GM12878 (cell line): ENCODE measurements around the gene MCAT. TPM values are rescaled to one million over a fixed set of nuclear protein-coding genes. Genes with fewer than 3 reads are reported as not detected.

Experiments
- ATAC-seq: fragments of 200-7000 bp; cut with Tn5 transposase; 3 replicates; pipeline ENCODE4 v1.9.1; 2020; ENCODE audit warnings: mild to moderate bottlenecking, moderate library complexity
- BruUV-seq: library from RNA; stranded (reverse); fragments of 400-500 nt; replicated peaks from 2 replicates; lab custom pipeline; 2021; lab: Mats Ljungman, UMichigan
- CTCF ChIA-PET: fragments of 300-600 bp; sonication (Branson Sonifier 250); formaldehyde crosslinking; extraction: SDS; loops from one replicate; lab custom pipeline; 2021; ENCODE audit warnings: inconsistent platforms; lab: Yijun Ruan, JAX
- POLR2A ChIA-PET: fragments of 350-600 bp; formaldehyde crosslinking; extraction: SDS; loops from one replicate; lab custom pipeline; 2021; ENCODE audit warnings: inconsistent platforms; lab: Charles Lee
- RAD21 ChIA-PET: fragments of 300-600 bp; sonication (Branson Sonifier 250); formaldehyde crosslinking; loops from one replicate; lab custom pipeline; 2023; ENCODE audit warnings: antibody characterized with exemption; ENCODE audit not compliant: unreplicated experiment; lab: Charles Lee
- SMC1A ChIA-PET: fragments of 300-600 bp; sonication (Branson Sonifier 250); formaldehyde crosslinking; loops from one replicate; lab custom pipeline; 2023; ENCODE audit not compliant: unreplicated experiment, uncharacterized antibody; lab: Charles Lee
- DNase-seq: peaks from one replicate; pipeline ENCODE4 v3.0.0-alpha.2; 2011; ENCODE audit warnings: low read depth, low spot score
- FAIRE-seq: peaks from 3 replicates; lab custom pipeline; 2011; peaks lifted over from hg19 to GRCh38; lab: Jason Lieb, UNC
- H2AFZ ChIP-seq: 2 replicates; pipeline ENCODE4 v1.6.0; 2011; ENCODE audit warnings: low read depth, low read length, control low read depth; ENCODE audit not compliant: control insufficient read depth
- H3K27ac ChIP-seq: 2 replicates; pipeline ENCODE4 v1.5.1; 2011; ENCODE audit warnings: control low read depth; ENCODE audit not compliant: control insufficient read depth, insufficient read depth
- H3K27me3 ChIP-seq, 2 experiments: replicated peaks in 1 of 2; 2 replicates each; pipeline versions ENCODE4 v1.6.0 to v1.6.1; 2011; ENCODE audit warnings: low read length in 1 of 2; ENCODE audit not compliant: control insufficient read depth in 2 of 2, insufficient read depth in 2 of 2
- H3K36me3 ChIP-seq, 2 experiments: 2 replicates each; pipeline ENCODE4 v1.5.1; 2011; ENCODE audit warnings: low read length in 1 of 2; ENCODE audit not compliant: control insufficient read depth in 2 of 2, insufficient read depth in 2 of 2
- H3K4me1 ChIP-seq: 2 replicates; pipeline ENCODE4 v1.6.1; 2011; ENCODE audit warnings: mild to moderate bottlenecking, low read length, moderate library complexity, mixed read lengths; ENCODE audit not compliant: control insufficient read depth, insufficient read depth
- H3K4me2 ChIP-seq: 2 replicates; pipeline ENCODE4 v1.6.0; 2011; ENCODE audit warnings: control low read depth; ENCODE audit not compliant: control insufficient read depth, insufficient read depth
- H3K4me3 ChIP-seq: fragments of 200-600 bp; sonication (generic); 2 replicates; pipeline ENCODE4 v1.5.1; 2016
- H3K79me2 ChIP-seq: 2 replicates; pipeline ENCODE4 v1.6.0; 2011; ENCODE audit warnings: low read length; ENCODE audit not compliant: control insufficient read depth, insufficient read depth
- H3K9ac ChIP-seq: 2 replicates; pipeline ENCODE4 v1.8.0; 2011; ENCODE audit warnings: low read length, control low read depth, mixed read lengths; ENCODE audit not compliant: control insufficient read depth, insufficient read depth
- H3K9me3 ChIP-seq: replicated peaks from 3 replicates; pipeline ENCODE4 v1.5.1; 2011; ENCODE audit warnings: mild to moderate bottlenecking, low read length; ENCODE audit not compliant: control insufficient read depth, insufficient read depth
- H4K20me1 ChIP-seq: 2 replicates; pipeline ENCODE4 v1.6.0; 2011; ENCODE audit not compliant: control insufficient read depth, insufficient read depth
- DPF2 ChIP-seq: fragments of 450-650 bp; IDR thresholded peaks from 2 replicates; pipeline ENCODE4 v1.6.1; 2017; ENCODE audit warnings: mild to moderate bottlenecking
- SPI1 ChIP-seq: IDR thresholded peaks from 2 replicates; pipeline ENCODE4 v1.6.1; 2011; ENCODE audit warnings: low read depth, mild to moderate bottlenecking, low read length, moderate library complexity, borderline replicate concordance; ENCODE audit not compliant: insufficient read depth
- SREBF1 ChIP-seq: IDR thresholded peaks from 2 replicates; pipeline ENCODE4 v1.6.1; 2012; ENCODE audit warnings: mild to moderate bottlenecking, low read length
- ZSCAN29 ChIP-seq: fragments of 450-650 bp; IDR thresholded peaks from 2 replicates; pipeline ENCODE4 v1.6.1; 2017; ENCODE audit warnings: mild to moderate bottlenecking, moderate library complexity
- WGBS: methylation state at CpG from one replicate; pipeline ENCODE4 v1.1.6; 2016; ENCODE audit warnings: low lambda C conversion rate; ENCODE audit not compliant: insufficient replicate concordance, insufficient coverage; ENCODE audit errors: missing lambda C conversion rate; 5-methylcytosine and 5-hydroxymethylcytosine counted together
- in situ Hi-C: fragments of 300-500 bp; cut with MboI; formaldehyde crosslinking; loops from 9 replicates; pipeline ENCODE4 v1.14.3; 2018; ENCODE audit warnings: mixed read lengths
- intact Hi-C: fragments of 100-400 bp; cut with micrococcal nuclease; formaldehyde crosslinking; loops from one replicate; pipeline ENCODE4 v1.14.2; 2022; ENCODE audit not compliant: unreplicated experiment
- polyA plus RNA-seq, 11 experiments: library from polyadenylated mRNA; depleted of rRNA in 4 of 11; unstranded in 6 of 11; stranded (reverse) in 5 of 11; fragments of >200 nt; fragmentation: Nextera tagmentation in 4 of 11; fragmentation: Illumina TruSeq in 1 of 11; extraction: Ambion mirVana in 4 of 11; extraction: Trizol in 1 of 11; gene quantifications; 1 replicate in 1 of 11; 2 replicates in 10 of 11; pipeline versions ENCODE4 v1.2.1 to v1.2.3, GENCODE V29; 2011 to 2016; ENCODE audit warnings: inconsistent platforms in 2 of 11, missing spikeins in 2 of 11, low read depth in 1 of 11
- total RNA-seq, 4 experiments: library from RNA; depleted of rRNA in 3 of 4; stranded (reverse); fragments of >200 nt in 3 of 4; fragmentation: Illumina TruSeq in 1 of 4; extraction: Trizol in 1 of 4; gene quantifications; 2 replicates each; pipeline versions ENCODE4 v1.2.1 to v1.2.3, GENCODE V29; 2013 to 2021
- TF ChIP-seq, protein P1 (sequence below): fragments of 450-650 bp; formaldehyde crosslinking; IDR thresholded peaks from 2 replicates; pipeline ENCODE4 v1.4.0; 2020; ENCODE audit warnings: mild to moderate bottlenecking, moderate library complexity

The MCAT gene
- total and polyA plus RNA-seq, 10 of the 15 experiments (the other 5 are each of a cell fraction or from before 2014, with no cell fraction given): 3.6 to 29.1 (median 19.3) TPM

DNA sequence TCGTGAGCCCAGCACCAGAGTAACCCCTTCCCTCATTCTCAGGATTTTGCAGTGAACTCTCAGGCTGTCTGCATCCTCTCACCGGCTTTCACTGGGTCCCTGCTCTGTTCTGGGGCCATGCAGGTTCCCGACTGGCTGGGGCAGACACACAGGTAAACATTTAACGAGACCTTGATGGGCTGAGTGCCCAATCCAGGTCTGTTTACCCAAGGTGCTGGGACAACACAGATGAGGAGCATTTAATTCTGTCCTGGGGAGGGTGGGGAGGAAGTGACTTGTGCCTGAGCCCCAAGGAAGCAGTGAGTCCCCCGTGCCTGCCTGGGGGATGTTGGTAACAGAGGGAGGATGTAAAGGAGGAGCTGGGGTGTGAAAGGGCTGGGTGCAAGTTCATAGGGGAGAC, 28.2 kb downstream of the MCAT start:
- no peak overlapping the region for H3K27ac ChIP-seq
- no peaks in the 10 kb centered on the region for H3K36me3 ChIP-seq
- CTCF ChIA-PET: interaction anchor here (1.2 kb wide), 1 partner anchor 21 kb away, joined by 3 read pairs; no protein-coding TSS in a partner anchor
- RAD21 ChIA-PET: no interaction called here
- POLR2A ChIA-PET: no interaction called here
- DNase-seq (no peak), ATAC-seq (no peak), FAIRE-seq (no peak)
- peaks cover 0 to 6% of the 10 kb centered on the region in 2 experiments; a peak in 3 of 4 replicates for H3K27me3 ChIP-seq
- 2% methylated on average over 5 of the region's 5 CpGs for WGBS
- BruUV-seq: no TSS peak
- H3K4me3 ChIP-seq: no peak overlapping the region
- H3K9me3 ChIP-seq: no peaks in the 10 kb centered on the region
- H3K79me2 ChIP-seq: no peaks in the 10 kb centered on the region
- no peaks in the 10 kb centered on the region for H4K20me1 ChIP-seq
- no peak overlapping the region for H2AFZ ChIP-seq
- no peak overlapping the region for H3K4me2 ChIP-seq
- TF ChIP-seq SPI1: 0 out of 2 replicates have a peak, but pooled peaks have one; percentile 4
- no peak for TF ChIP-seq SREBF1
- TF ChIP-seq ZSCAN29: no peak
- no peak for TF ChIP-seq DPF2
- TF ChIP-seq, all 136 proteins: peak for 1
- in situ Hi-C loops: no loop called here
- intact Hi-C loops: no loop called here
- Histone ChIP-seq H3K9ac (no peak overlapping the region), H3K4me1 (peaks cover 36% of the 10 kb centered on the region)
- SMC1A ChIA-PET: no interaction called here

DNA sequence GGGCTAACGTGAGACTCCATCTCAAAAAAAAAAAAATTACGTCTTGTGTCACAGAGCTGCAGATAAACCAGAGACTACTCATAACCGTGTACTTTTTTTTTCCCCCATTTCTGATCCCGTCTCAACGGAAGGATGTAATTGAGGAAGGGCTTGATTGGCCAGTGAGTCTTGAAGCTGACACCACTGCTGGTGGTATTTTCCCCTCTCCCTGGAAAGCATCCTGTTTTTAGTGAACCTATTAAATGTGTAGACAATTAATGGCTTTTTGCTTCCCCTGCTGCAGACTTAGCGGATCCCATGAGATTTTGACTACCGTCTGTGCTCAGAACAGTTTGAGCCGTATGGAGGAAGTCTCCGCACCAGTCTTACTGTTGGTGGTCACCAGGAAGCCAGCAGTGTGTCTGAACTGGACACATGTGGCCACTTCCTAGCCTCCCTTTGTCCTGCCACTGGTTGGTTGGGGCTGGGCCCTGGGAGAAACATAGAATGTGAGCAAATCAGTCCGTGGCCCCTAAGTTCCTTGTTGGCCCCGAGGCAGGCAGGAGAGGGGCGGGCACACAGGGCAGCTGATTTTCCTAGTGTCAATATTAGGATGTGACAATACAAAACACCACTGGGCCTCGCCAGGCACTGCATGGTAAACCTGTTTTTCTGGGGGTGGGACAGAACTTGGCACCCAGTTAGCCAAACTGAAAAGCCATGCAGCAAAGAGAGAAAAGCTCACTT, 29.5 kb downstream of the MCAT start:
- H3K27me3 ChIP-seq: peaks cover 0 to 6% of the 10 kb centered on the region in 2 experiments; a peak in 3 of 4 replicates
- ATAC-seq: no peak
- H3K9me3 ChIP-seq: no peaks in the 10 kb centered on the region
- in situ Hi-C loops (no loop called here), intact Hi-C loops (no loop called here)
- H2AFZ ChIP-seq: peak overlapping the region; percentile 17; the same call in 1 of the 2 replicates
- H3K9ac ChIP-seq: no peak overlapping the region
- ChIA-PET SMC1A (no interaction called here), CTCF (interaction anchor here (1.2 kb wide), 1 partner anchor 23 kb away, joined by 3 read pairs; no protein-coding TSS in a partner anchor), POLR2A (no interaction called here), RAD21 (no interaction called here)
- no peaks in the 10 kb centered on the region for H4K20me1 ChIP-seq
- FAIRE-seq: no peak
- 31% methylated on average over 13 of the region's 13 CpGs for WGBS
- TF ChIP-seq, protein P1, sequence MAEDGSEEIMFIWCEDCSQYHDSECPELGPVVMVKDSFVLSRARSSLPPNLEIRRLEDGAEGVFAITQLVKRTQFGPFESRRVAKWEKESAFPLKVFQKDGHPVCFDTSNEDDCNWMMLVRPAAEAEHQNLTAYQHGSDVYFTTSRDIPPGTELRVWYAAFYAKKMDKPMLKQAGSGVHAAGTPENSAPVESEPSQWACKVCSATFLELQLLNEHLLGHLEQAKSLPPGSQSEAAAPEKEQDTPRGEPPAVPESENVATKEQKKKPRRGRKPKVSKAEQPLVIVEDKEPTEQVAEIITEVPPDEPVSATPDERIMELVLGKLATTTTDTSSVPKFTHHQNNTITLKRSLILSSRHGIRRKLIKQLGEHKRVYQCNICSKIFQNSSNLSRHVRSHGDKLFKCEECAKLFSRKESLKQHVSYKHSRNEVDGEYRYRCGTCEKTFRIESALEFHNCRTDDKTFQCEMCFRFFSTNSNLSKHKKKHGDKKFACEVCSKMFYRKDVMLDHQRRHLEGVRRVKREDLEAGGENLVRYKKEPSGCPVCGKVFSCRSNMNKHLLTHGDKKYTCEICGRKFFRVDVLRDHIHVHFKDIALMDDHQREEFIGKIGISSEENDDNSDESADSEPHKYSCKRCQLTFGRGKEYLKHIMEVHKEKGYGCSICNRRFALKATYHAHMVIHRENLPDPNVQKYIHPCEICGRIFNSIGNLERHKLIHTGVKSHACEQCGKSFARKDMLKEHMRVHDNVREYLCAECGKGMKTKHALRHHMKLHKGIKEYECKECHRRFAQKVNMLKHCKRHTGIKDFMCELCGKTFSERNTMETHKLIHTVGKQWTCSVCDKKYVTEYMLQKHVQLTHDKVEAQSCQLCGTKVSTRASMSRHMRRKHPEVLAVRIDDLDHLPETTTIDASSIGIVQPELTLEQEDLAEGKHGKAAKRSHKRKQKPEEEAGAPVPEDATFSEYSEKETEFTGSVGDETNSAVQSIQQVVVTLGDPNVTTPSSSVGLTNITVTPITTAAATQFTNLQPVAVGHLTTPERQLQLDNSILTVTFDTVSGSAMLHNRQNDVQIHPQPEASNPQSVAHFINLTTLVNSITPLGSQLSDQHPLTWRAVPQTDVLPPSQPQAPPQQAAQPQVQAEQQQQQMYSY: no peak
- DNase-seq: no peak
- peaks cover 26% of the 10 kb centered on the region for H3K4me1 ChIP-seq
- BruUV-seq: no TSS peak
- peak overlapping the region; percentile 26; the same call in 1 of the 2 replicates for H3K4me2 ChIP-seq
- H3K36me3 ChIP-seq: no peaks in the 10 kb centered on the region
- H3K27ac ChIP-seq: no peak overlapping the region
- no peak overlapping the region for H3K4me3 ChIP-seq
- no peaks in the 10 kb centered on the region for H3K79me2 ChIP-seq
